ENCODE results near the gene SERPINH1. TPM values are rescaled to one million over a fixed set of nuclear protein-coding genes. Genes with fewer than 3 reads are reported as not detected.

The SERPINH1 gene
- total RNA-seq, 1 donor from 2014 or later: 466 TPM

- no peak for DNase-seq (ENCODE audit: low read depth)
- Histone ChIP-seq H3K36me3 (ENCODE audit: control insufficient read depth, insufficient read depth, low read length) (no peaks in the 10 kb centered on the region), H3K27me3 (ENCODE audit: control insufficient read depth, insufficient read depth, low read length) (peaks cover 2% of the 10 kb centered on the region), H3K4me3 (ENCODE audit: low read depth, low read length) (no peak overlapping the region)
- TF ChIP-seq CTCF (IDR thresholded peaks at IDR 0.05; ENCODE audit: insufficient read depth, low read length, poor library complexity, severe bottlenecking): no peak
Observed at GRCh38 chr11:75530577-75530976, 31.5 kb upstream of the SERPINH1 start.

GRCh38 chr11:75531325-75531724 lies 30.7 kb upstream of the SERPINH1 start:
- no peak for DNase-seq (ENCODE audit: low read depth)
- H3K4me3 ChIP-seq (ENCODE audit: low read depth, low read length): no peak overlapping the region
- TF ChIP-seq CTCF (IDR thresholded peaks at IDR 0.05; ENCODE audit: insufficient read depth, low read length, poor library complexity, severe bottlenecking): no peak

GRCh38 chr11:75532200-75533048 lies 29.6 kb upstream of the SERPINH1 start:
- H3K4me3 ChIP-seq (ENCODE audit: low read depth, low read length): no peak overlapping the region
- TF ChIP-seq CTCF (IDR thresholded peaks at IDR 0.05; ENCODE audit: insufficient read depth, low read length, poor library complexity, severe bottlenecking): peak; percentile 80
- H3K36me3 ChIP-seq (ENCODE audit: control insufficient read depth, insufficient read depth, low read length): no peaks in the 10 kb centered on the region
- no peak for DNase-seq (ENCODE audit: low read depth)
- H3K27me3 ChIP-seq (ENCODE audit: control insufficient read depth, insufficient read depth, low read length): no peaks in the 10 kb centered on the region

More at GRCh38 chr11:75531325-75531724, 30.7 kb upstream of the SERPINH1 start:
- no peaks in the 10 kb centered on the region for H3K36me3 ChIP-seq (ENCODE audit: control insufficient read depth, insufficient read depth, low read length)
- peaks cover 2% of the 10 kb centered on the region for H3K27me3 ChIP-seq (ENCODE audit: control insufficient read depth, insufficient read depth, low read length)

GRCh38 chr11:75533896-75534258 lies 28.2 kb upstream of the SERPINH1 start:
- no peak for TF ChIP-seq CTCF (IDR thresholded peaks at IDR 0.05; ENCODE audit: insufficient read depth, low read length, poor library complexity, severe bottlenecking)
- Histone ChIP-seq H3K4me3 (ENCODE audit: low read depth, low read length) (no peak overlapping the region), H3K27me3 (ENCODE audit: control insufficient read depth, insufficient read depth, low read length) (no peaks in the 10 kb centered on the region), H3K36me3 (ENCODE audit: control insufficient read depth, insufficient read depth, low read length) (no peaks in the 10 kb centered on the region)
- no peak for DNase-seq (ENCODE audit: low read depth)

GRCh38 chr11:75534259-75535069 lies 27.6 kb upstream of the SERPINH1 start:
- DNase-seq (ENCODE audit: low read depth): no peak
- TF ChIP-seq CTCF (IDR thresholded peaks at IDR 0.05; ENCODE audit: insufficient read depth, low read length, poor library complexity, severe bottlenecking): no peak
- H3K4me3 ChIP-seq (ENCODE audit: low read depth, low read length): no peak overlapping the region
- H3K36me3 ChIP-seq (ENCODE audit: control insufficient read depth, insufficient read depth, low read length): no peaks in the 10 kb centered on the region
- no peaks in the 10 kb centered on the region for H3K27me3 ChIP-seq (ENCODE audit: control insufficient read depth, insufficient read depth, low read length)

Data from kidney epithelial cell (primary cell).